ENCODE results near the gene RASGEF1C. TPM values are rescaled to one million over a fixed set of nuclear protein-coding genes. Genes with fewer than 3 reads are reported as not detected.

The RASGEF1C gene
- total RNA-seq, 6 experiments from 2014 or later: not detected

DNA sequence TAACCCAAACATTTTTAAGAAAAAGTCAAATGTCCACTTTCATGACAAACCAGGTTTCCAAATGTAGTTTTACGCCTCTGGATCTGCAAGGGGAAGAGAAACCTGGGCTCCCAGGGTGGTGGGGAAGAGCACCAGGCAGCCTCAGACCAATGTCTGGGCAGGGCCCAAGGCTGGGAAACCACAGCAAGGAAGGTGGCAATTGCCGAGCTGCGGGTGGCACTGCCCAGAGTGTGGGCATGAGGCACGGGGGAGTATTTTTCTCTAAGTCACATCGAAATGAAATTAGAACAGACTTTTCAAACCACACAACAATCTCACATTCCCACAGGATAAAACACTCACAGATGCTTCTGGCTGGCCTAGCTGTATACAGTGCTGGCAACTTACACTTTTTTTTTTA, 32.6 kb upstream of the RASGEF1C start:
- peaks cover 84% of the 10 kb centered on the region for H3K36me3 Mint-ChIP-seq (ENCODE audit: low read depth)

DNA sequence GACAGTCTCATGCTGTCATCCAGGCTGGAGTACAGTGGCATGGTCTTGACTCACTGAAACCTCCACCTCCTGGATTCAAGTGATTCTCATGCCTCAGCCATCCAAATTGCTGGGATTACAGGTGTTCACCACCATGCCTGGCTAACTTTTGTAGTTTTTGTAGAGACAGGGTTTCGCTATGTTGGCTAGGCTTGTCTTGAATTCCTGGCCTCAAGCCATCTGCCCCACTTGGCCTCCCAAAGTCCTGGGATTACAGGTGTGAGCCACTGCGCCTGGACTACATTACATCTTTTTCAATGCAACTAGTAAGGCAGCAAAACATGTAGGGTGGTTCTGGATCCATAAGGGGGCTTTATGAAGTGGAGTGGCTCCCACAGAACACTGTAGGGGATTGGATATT, 29.6 kb upstream of the RASGEF1C start:
- Mint-ChIP-seq H3K4me3 (no peak overlapping the region), H3K9me3 (peaks cover 14% of the 10 kb centered on the region; the same call in 1 of the 2 replicates), H3K27me3 (ENCODE audit: insufficient read depth) (no peaks in the 10 kb centered on the region; the same call in 1 of the 2 replicates), H3K36me3 (ENCODE audit: low read depth) (peaks cover 86% of the 10 kb centered on the region), H3K27ac (no peak overlapping the region), H3K4me1 (ENCODE audit: low read depth) (no peaks in the 10 kb centered on the region)
- TF ChIP-seq, protein P1, sequence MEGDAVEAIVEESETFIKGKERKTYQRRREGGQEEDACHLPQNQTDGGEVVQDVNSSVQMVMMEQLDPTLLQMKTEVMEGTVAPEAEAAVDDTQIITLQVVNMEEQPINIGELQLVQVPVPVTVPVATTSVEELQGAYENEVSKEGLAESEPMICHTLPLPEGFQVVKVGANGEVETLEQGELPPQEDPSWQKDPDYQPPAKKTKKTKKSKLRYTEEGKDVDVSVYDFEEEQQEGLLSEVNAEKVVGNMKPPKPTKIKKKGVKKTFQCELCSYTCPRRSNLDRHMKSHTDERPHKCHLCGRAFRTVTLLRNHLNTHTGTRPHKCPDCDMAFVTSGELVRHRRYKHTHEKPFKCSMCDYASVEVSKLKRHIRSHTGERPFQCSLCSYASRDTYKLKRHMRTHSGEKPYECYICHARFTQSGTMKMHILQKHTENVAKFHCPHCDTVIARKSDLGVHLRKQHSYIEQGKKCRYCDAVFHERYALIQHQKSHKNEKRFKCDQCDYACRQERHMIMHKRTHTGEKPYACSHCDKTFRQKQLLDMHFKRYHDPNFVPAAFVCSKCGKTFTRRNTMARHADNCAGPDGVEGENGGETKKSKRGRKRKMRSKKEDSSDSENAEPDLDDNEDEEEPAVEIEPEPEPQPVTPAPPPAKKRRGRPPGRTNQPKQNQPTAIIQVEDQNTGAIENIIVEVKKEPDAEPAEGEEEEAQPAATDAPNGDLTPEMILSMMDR (IDR thresholded peaks at IDR 0.05): no peak
- DNase-seq: no peak

More for the DNA sequence above, 32.6 kb upstream of the RASGEF1C start:
- TF ChIP-seq, protein P1 (IDR thresholded peaks at IDR 0.05): no peak
- Mint-ChIP-seq H3K27me3 (ENCODE audit: insufficient read depth) (no peaks in the 10 kb centered on the region; the same call in 1 of the 2 replicates), H3K9me3 (peaks cover 22% of the 10 kb centered on the region; the same call in 1 of the 2 replicates), H3K4me1 (ENCODE audit: low read depth) (no peaks in the 10 kb centered on the region), H3K27ac (no peak overlapping the region), H3K4me3 (no peak overlapping the region)
- no peak for DNase-seq

DNA sequence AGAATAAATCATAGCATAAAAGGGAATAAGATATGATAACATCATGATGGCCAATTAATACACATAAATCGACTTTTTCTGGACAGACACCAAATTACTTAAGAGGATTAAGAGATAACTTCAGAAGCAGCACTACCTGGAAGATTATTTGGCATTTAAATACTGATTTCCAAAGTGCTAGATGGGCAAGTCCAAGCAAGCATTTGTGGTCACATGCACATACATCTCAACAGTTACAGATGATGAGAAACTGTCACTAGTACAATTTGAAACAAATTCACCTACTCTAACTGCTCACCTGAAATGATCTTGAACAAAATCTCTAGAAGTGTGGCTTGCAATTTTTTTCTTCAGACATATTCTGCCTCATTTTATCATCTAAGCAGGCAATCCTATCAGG, 26.8 kb upstream of the RASGEF1C start:
- DNase-seq: no peak
- Mint-ChIP-seq H3K27me3 (ENCODE audit: insufficient read depth) (no peaks in the 10 kb centered on the region; the same call in 1 of the 2 replicates), H3K4me3 (no peak overlapping the region), H3K4me1 (ENCODE audit: low read depth) (peaks cover 7% of the 10 kb centered on the region; the same call in 1 of the 2 replicates), H3K9me3 (peaks cover 26% of the 10 kb centered on the region), H3K36me3 (ENCODE audit: low read depth) (peaks cover 84% of the 10 kb centered on the region), H3K27ac (no peak overlapping the region)
- TF ChIP-seq, protein P1 (IDR thresholded peaks at IDR 0.05): no peak

DNA sequence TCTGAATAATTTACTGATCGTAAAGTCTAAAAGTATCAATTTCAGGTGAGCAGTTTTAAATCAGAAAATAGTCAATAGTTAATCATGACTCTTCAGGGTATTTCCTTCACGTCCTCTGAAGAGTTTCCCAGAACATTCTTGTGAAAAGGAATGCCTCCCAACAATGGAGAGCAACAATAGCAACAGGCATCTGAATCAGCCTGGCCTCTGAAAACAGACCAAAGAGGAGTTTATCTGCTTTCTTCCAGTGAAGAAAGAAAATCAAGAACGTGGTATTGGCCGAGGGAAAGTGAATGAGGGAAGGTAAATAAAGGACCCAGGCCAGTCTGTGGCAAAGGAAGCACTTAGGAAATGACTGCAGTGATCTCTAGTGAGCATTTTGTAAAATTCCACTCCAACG, 26.1 kb upstream of the RASGEF1C start:
- Mint-ChIP-seq H3K9me3 (peaks cover 31% of the 10 kb centered on the region), H3K36me3 (ENCODE audit: low read depth) (peaks cover 82% of the 10 kb centered on the region), H3K27me3 (ENCODE audit: insufficient read depth) (no peaks in the 10 kb centered on the region; the same call in 1 of the 2 replicates), H3K4me3 (no peak overlapping the region), H3K27ac (no peak overlapping the region), H3K4me1 (ENCODE audit: low read depth) (peaks cover 7% of the 10 kb centered on the region; the same call in 1 of the 2 replicates)
- TF ChIP-seq, protein P1 (IDR thresholded peaks at IDR 0.05): no peak
- no peak for DNase-seq

DNA sequence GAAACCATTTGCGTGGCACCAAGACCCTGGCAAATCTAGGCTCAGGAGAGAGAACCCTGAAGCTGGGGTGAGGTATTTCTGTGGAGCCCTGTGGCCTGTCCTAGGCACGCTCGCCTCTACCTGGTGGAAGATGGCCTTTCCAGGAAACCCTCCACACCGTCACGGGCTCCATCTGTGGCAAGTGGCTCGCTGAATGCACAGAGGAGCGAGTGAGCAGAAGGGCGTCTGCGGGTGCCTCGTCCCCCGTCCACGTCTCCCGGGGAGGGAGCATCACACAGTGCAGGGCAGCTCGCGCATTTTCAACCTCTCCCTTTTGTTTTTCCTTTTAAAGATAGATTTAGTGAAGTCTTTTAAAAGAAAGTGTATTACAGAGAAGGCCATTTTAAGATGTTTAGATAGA, 25.3 kb upstream of the RASGEF1C start:
- no peak for DNase-seq
- Mint-ChIP-seq H3K4me3 (no peak overlapping the region), H3K27ac (no peak overlapping the region), H3K9me3 (peaks cover 31% of the 10 kb centered on the region), H3K36me3 (ENCODE audit: low read depth) (peaks cover 75% of the 10 kb centered on the region), H3K27me3 (ENCODE audit: insufficient read depth) (no peaks in the 10 kb centered on the region; the same call in 1 of the 2 replicates), H3K4me1 (ENCODE audit: low read depth) (peaks cover 7% of the 10 kb centered on the region; the same call in 1 of the 2 replicates)
- TF ChIP-seq, protein P1 (IDR thresholded peaks at IDR 0.05): no peak
